ENCODE measurements around the gene WDR17. TPM values are rescaled to one million over a fixed set of nuclear protein-coding genes. Genes with fewer than 3 reads are reported as not detected.

The WDR17 gene
- total RNA-seq, 1 donor from 2014 or later: 0.83 TPM

- no peak for DNase-seq (ENCODE audit: low spot score)
Observed at GRCh38 chr4:176077561-176077960, 11.9 kb downstream of the WDR17 start.

GRCh38 chr4:176084769-176085168, 19.1 kb downstream of the WDR17 start:
- intact Hi-C loops (cut with DNase I): no loop called here
- no peak for DNase-seq (ENCODE audit: low spot score)

More at GRCh38 chr4:176077561-176077960, 11.9 kb downstream of the WDR17 start:
- intact Hi-C loops (cut with DNase I): no loop called here

- no peak for DNase-seq (ENCODE audit: low spot score)
- intact Hi-C loops (cut with DNase I): no loop called here
Observed at GRCh38 chr4:176090115-176090514, 24.5 kb downstream of the WDR17 start.

- DNase-seq (ENCODE audit: low spot score): no peak
- intact Hi-C loops (cut with DNase I): no loop called here
Observed at GRCh38 chr4:176099314-176099713, 33.7 kb downstream of the WDR17 start.

GRCh38 chr4:176102414-176103063, 36.9 kb downstream of the WDR17 start:
- intact Hi-C loops (cut with DNase I): no loop called here
- DNase-seq (ENCODE audit: low spot score): no peak

- intact Hi-C loops (cut with DNase I): no loop called here
- DNase-seq (ENCODE audit: low spot score): no peak
Observed at GRCh38 chr4:176107695-176108094, 42.1 kb downstream of the WDR17 start.

- DNase-seq (ENCODE audit: low spot score): no peak
- intact Hi-C loops (cut with DNase I): no loop called here
Observed at GRCh38 chr4:176123710-176124407, 58.2 kb downstream of the WDR17 start.

- no peak for DNase-seq (ENCODE audit: low spot score)
- intact Hi-C loops (cut with DNase I): no loop called here
Observed at GRCh38 chr4:176125063-176125462, 59.4 kb downstream of the WDR17 start.

- DNase-seq (ENCODE audit: low spot score): no peak
- intact Hi-C loops (cut with DNase I): no loop called here
Observed at GRCh38 chr4:176134670-176135069, 69.0 kb downstream of the WDR17 start.

GRCh38 chr4:176137631-176138030, 72.0 kb downstream of the WDR17 start:
- intact Hi-C loops (cut with DNase I): no loop called here
- DNase-seq (ENCODE audit: low spot score): no peak

GRCh38 chr4:176139518-176139917, 73.9 kb downstream of the WDR17 start:
- DNase-seq (ENCODE audit: low spot score): no peak
- intact Hi-C loops (cut with DNase I): no loop called here

GRCh38 chr4:176142253-176142652, 76.6 kb downstream of the WDR17 start:
- intact Hi-C loops (cut with DNase I): no loop called here
- DNase-seq (ENCODE audit: low spot score): no peak

- intact Hi-C loops (cut with DNase I): loop anchor here (2.0 to 5.0 kb wide), 2 partner anchors 127 to 187 kb away; no protein-coding TSS in a partner anchor
- DNase-seq (ENCODE audit: low spot score): no peak
Observed at GRCh38 chr4:176149680-176150355, 84.2 kb downstream of the WDR17 start.

- intact Hi-C loops (cut with DNase I): loop anchor here (5.0 kb wide), 1 partner anchor 187 kb away; no protein-coding TSS in a partner anchor
- no peak for DNase-seq (ENCODE audit: low spot score)
Observed at GRCh38 chr4:176150356-176150682, 84.7 kb downstream of the WDR17 start.

- no peak for DNase-seq (ENCODE audit: low spot score)
- intact Hi-C loops (cut with DNase I): loop anchor here (5.0 kb wide), 1 partner anchor 187 kb away; no protein-coding TSS in a partner anchor
Observed at GRCh38 chr4:176150704-176151103, 85.1 kb downstream of the WDR17 start.

GRCh38 chr4:176153124-176153523, 87.5 kb downstream of the WDR17 start:
- intact Hi-C loops (cut with DNase I): loop anchor here (5.0 kb wide), 1 partner anchor 184 kb away; no protein-coding TSS in a partner anchor

GRCh38 chr4:176156656-176157055, 91.0 kb downstream of the WDR17 start:
- no peak for DNase-seq (ENCODE audit: low spot score)
- intact Hi-C loops (cut with DNase I): no loop called here

More at GRCh38 chr4:176153124-176153523, 87.5 kb downstream of the WDR17 start:
- no peak for DNase-seq (ENCODE audit: low spot score)

GRCh38 chr4:176163041-176163440, 97.4 kb downstream of the WDR17 start:
- intact Hi-C loops (cut with DNase I): no loop called here
- DNase-seq (ENCODE audit: low spot score): no peak

GRCh38 chr4:176185051-176185450, 119.4 kb downstream of the WDR17 start:
- intact Hi-C loops (cut with DNase I): no loop called here
- DNase-seq (ENCODE audit: low spot score): no peak

GRCh38 chr4:176186067-176186466, 120.4 kb downstream of the WDR17 start:
- no peak for DNase-seq (ENCODE audit: low spot score)
- intact Hi-C loops (cut with DNase I): no loop called here

Measured in cardiac septum (tissue), 1 donor.